GM18499 (cell line): ENCODE measurements around the gene PKN2.

Experiments
- ATAC-seq: cut with Tn5 transposase; IDR thresholded peaks from one replicate; pipeline ENCODE4 v1.9.1; 2021; ENCODE audit warnings: moderate number of reproducible peaks; ENCODE audit not compliant: insufficient read depth, unreplicated experiment

Gene PKN2

DNA sequence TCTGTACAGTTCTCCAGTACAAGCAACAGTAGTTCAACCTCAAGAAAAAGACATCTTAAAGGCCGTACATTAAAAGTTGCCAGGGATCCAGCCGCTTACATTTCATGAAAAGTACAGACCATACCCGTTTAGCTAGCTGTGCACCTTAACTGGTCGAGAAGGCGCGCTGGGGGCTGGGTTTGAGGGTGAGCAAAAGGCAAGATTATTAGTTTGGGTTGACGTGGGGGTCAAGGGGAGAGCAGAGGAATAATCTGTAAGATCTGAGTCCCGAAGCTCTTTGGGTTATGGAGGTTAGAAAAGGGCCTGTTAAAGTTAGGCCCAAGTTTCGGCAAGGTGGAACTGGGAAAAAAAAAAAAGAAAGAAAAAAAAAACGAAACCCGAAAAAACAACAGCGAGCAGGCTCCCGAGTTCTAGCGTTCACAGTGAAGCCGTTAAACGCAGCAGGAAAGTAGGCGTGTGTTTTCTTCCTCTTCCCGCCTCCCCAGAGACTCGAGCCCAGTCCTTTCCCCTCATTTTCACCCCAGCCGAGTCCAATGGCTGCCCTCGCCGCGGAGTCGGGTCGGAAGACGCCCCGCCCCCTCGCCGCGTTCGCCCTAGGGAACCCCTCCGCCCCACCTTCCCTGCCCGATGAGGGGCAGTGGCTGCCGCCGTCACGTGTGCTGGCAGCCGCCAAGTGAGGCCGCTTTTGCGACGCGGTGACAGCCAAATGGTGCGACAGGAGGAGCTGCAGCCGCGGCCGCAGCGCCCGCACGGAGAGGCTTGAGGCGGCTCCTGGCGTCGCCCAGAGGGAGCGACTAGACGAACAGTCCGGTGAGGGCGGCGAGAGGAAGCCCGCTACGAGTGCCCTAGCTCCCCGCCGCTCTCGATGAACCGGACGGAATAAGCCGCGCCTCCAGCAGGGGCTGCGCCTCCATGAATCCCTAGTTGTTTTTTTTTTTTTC is at the start of gene PKN2:
Gene PKN2 (plus strand): TSS at position 733 of the 941 bp plus-strand sequence. CDS start 308 bp downstream, outside the sequence.
- ATAC-seq = peak; percentile 76

DNA sequence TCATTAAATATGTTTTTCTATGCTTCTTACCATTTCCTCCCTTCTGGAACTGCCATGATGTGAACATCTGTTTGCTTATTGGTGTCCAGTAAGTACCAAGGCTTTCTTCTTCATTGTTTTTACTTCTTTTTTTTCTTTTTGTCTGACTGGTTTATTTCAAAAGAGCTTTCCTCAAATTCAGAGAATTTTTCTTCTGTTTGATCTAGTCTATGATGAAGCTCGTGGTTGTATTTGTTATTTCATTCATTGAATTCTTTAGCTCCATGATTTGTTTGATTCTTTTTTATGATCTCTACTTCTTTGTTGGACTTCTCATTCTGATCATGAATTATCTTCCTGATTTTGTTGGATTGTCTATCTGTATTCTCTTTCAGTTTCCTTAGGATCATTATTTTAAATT is 49.5 kb upstream of the PKN2 start:
- ATAC-seq = no peak

DNA sequence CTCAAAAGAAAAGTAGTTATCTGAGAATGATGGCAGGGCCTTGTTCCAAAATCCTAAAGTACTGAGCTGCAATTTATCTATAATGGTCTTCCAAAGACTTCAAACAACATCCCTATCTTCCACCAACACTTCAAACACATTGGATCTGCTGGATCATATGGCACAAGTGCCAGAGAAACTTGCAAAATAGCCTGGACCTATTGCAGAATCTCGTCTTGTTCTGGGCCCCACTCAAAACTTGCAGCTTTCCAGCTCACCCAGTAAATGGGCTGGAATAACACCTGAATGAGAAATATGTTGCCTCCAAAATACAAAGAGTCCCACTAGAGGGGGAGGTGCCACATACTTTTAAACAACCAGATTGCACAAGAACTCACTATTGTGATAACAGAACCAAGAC is 44.0 kb upstream of the PKN2 start:
- no peak for ATAC-seq

DNA sequence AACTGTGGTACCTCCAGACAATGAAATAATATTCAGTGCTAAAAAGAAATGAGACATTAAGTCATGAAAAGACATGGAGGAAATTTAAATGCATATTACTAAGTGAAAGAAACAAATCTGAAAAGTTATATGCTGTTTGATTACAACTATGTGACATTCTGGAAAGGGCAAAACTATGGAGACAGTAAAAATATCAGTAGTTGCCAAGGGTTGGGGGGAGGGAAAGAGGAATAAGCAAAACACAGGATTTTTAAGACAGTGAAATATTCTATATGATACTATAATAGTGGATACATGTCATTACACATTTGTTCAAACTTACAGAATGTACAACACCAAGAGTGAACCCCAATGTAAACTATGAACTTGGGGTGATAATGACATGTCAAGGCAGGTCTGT is 38.2 kb upstream of the PKN2 start:
- no peak for ATAC-seq

DNA sequence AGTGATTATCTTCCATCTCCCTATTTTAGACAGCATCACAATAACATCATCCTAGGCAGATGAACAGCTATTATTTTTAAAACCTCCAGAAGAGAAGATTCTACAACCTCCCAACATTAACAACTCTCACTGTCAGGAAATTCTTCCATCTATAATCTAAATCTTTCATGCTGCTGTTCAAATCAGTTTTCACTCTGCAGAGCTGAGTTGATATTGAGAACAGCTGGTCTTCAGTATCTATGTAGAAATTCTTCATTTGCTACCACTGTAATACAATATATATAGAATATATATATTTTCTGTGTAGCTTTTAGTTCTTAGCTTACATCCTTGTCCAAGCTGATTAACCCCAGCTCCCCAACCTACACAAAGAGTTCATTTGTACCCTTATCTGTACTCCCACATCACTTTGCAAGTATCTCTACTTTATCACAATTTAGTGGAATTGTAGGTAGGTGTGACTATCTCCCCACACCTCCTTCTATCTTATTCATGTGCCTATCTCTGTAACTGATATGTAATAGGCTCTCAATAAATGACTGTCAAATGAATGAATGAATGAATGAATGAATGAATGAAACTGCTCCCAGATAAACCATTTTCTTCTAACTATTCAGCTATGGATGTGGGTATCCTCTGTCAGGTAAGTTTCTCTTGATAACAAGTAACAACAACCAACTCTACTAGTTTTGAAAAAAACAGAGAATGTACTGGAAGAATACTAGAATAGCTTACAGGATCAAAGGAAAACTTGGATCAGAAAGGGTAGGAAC is 37.4 kb upstream of the PKN2 start:
- no peak for ATAC-seq

- ATAC-seq = no peak
Measured at GRCh38 chr1:88647249-88647645, 36.8 kb upstream of the PKN2 start.

DNA sequence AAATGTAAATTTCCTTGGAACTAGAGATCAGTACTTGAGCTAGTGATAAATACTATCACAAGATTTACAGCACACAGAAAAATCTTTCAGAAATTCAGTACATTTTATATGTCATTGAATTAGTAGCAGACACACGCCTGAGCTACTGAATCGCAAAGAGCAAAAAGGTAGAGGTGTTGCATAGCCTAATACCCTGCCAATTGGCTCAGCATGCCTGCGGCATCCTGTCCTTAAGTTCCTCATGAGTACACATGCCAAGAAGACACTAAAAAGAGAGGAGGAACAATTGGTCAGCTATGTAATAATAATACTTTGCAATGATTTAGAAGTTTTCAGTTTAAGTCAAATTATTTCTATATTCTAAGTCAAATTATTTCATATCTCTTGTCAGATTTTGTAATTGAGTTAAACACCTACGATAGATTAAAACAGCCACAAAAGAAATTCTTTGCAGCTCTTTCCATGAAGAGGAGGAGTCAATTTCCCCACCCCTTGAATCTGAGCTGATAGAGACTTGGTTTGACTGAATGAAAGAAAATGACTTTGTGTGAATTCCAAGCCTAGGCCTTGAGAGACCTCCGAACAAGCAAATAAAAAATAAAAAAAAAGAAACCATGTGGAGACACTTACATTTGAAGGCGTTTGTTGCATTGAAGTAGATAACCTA is 36.2 kb upstream of the PKN2 start:
- no peak for ATAC-seq

GRCh38 chr1:88648706-88649105 is 35.4 kb upstream of the PKN2 start:
- ATAC-seq = no peak

GRCh38 chr1:88649932-88650331 is 34.1 kb upstream of the PKN2 start:
- no peak for ATAC-seq

DNA sequence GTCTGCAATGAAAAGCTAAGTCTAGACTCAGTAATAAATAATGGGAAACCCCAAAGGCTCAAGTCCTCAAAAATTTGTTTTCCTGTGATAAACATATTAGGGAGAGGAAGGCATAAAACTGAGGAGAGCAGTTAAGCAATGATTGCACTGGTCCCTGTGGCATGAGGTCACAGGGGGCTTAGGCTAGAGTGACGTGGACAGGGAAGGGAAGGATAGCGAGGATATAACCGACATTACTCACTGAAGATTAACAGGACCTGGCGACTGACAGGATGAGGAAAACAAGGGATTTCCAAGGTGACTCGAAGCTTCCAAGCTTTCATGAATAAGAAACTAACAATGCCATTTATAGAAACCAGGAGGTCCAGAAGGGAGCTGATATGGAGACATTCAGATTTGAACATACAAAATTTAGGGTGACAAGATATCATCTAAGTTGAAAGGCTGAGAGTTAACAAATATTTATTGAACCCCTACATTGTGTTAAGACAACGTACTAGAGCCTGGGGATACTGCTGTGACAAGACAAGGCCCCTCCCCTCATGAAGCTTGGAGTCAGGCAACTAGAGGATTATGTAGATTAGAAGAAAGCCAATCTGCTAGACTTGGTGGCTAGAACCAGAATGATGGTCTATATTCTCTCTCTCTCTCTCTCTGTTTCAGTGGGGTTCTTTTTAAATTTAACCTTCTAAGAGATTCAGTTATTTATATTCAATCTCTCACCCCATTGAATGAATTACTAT is 33.2 kb upstream of the PKN2 start:
- ATAC-seq = no peak

DNA sequence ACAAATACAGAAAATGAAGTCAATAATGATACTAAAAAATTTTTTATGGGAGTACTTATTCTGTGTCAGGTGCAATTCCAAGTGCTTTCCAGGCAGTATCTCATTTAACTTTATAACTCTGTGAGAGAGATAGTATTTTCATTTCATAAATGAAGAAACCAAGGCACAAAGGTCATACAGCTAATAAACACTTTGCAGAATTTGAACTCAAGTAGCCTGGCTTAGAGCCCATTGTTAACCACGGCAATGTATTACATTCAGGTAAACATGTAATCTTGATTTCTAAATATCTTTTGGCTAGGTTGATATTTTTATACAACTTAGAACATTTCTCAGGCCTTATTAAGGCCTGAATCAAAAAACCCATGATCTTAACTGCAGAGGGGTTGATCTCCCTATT is 28.9 kb upstream of the PKN2 start:
- ATAC-seq = no peak

GRCh38 chr1:88655685-88656299 is 28.3 kb upstream of the PKN2 start:
- no peak for ATAC-seq

DNA sequence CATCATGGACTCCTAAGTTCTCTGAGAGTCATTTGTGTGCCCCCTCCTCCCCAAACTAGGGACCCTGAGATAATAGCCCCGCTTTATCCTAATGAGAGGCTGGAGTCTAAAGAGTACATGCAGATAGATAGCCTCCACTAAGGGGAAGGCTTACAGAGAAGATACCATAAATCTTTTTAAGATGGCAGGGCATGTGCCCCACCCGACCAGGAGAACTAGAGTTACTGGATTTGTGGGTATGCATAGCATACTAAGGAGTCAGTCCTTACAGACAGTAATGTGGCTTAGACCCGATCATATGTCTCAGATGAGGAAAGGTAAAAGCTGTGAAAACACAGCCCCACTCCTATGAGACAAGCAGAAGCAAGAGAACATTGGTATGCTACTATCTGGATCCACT is 25.7 kb upstream of the PKN2 start:
- no peak for ATAC-seq

GRCh38 chr1:88659552-88659951 is 24.5 kb upstream of the PKN2 start:
- ATAC-seq = no peak

- no peak for ATAC-seq
Measured at GRCh38 chr1:88661188-88661587, 22.9 kb upstream of the PKN2 start.

DNA sequence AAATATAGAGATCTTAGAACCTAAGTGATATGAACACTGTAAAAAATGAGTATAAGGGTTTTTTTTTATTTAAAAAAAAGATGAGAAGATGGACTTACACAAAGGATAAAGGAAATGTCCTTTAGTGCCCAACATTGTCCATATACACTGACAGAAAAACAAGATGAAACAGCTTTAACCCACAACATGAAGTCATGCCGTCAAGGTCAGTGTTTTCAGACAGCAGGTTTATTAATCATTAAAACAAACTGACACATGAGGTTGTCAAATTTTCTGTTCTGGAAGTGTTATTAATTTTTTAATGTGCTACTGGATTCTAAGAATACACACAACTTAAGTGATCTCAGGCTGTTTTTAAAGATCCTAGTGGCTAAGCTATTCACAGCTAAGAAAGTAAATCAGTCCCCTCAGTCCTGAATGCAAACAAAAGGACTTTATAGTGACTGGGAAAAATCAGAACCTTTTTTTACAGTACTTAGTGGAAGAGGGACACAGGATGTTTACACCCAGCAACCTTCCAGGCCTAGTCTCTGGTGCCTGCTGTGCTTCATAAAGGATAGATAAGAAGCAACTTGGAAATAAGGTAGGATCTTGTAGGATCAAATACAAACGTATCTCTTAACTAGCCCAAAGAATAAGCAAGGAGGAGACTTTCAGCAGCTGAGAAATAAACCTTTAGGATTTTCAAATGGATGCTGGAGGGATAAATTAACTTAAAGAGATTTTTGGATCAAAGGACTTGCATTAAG is 21.9 kb upstream of the PKN2 start:
- ATAC-seq = no peak

GRCh38 chr1:88662723-88663122 is 21.4 kb upstream of the PKN2 start:
- ATAC-seq = no peak

DNA sequence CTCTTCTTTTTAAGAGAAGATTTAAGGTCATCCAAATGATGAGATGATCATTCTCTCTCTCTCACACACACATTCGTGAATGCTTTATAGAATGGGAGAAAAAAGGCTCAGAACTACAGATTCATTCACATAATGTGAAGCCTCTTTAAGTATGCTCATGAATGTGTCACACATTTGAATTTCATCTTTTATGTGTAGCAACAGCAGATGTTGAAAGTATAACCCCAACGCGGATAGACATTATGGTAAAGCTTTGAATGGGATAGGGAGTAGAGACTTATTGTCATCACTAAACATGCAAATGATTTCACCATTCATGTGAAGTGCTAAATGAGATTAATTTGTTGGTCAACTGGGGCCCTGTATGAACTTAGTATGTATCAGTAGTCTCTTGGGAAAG is 15.7 kb upstream of the PKN2 start:
- ATAC-seq = no peak

GRCh38 chr1:88670462-88670861 is 13.6 kb upstream of the PKN2 start:
- no peak for ATAC-seq
